Measurements from ENCODE around the gene PLAGL1. TPM values are rescaled to one million over a fixed set of nuclear protein-coding genes. Genes with fewer than 3 reads are reported as not detected.

Gene PLAGL1
- total RNA-seq, 6 experiments from 2014 or later = 22.5 to 28.8 (median 26.2) TPM

- Mint-ChIP-seq H3K27me3 (ENCODE audit: insufficient read depth) (peaks cover 39% of the 10 kb centered on the region), H3K4me1 (ENCODE audit: low read depth) (no peaks in the 10 kb centered on the region), H3K9me3 (peaks cover 23% of the 10 kb centered on the region; the same call in 1 of the 2 replicates), H3K4me3 (no peak overlapping the region), H3K36me3 (ENCODE audit: low read depth) (peaks cover 7% of the 10 kb centered on the region; the same call in 1 of the 2 replicates), H3K27ac (no peak overlapping the region)
- TF ChIP-seq CTCF (IDR thresholded peaks at IDR 0.05) = no peak
- no peak for DNase-seq
Measured at GRCh38 chr6:143911028-143911427, 97.0 kb downstream of the PLAGL1 start.

GRCh38 chr6:143902827-143903226, 105.2 kb downstream of the PLAGL1 start:
- peaks cover 18% of the 10 kb centered on the region for H3K27me3 Mint-ChIP-seq (ENCODE audit: insufficient read depth)
- no peak overlapping the region for H3K4me3 Mint-ChIP-seq
- H3K36me3 Mint-ChIP-seq (ENCODE audit: low read depth) = peaks cover 4% of the 10 kb centered on the region; the same call in 1 of the 2 replicates
- H3K27ac Mint-ChIP-seq = no peak overlapping the region
- H3K4me1 Mint-ChIP-seq (ENCODE audit: low read depth) = no peaks in the 10 kb centered on the region
- H3K9me3 Mint-ChIP-seq = peaks cover 5% of the 10 kb centered on the region; the same call in 1 of the 2 replicates
- DNase-seq = no peak
- no peak for TF ChIP-seq CTCF (IDR thresholded peaks at IDR 0.05)

- no peak for DNase-seq
- Mint-ChIP-seq H3K27me3 (ENCODE audit: insufficient read depth) (peaks cover 21% of the 10 kb centered on the region), H3K36me3 (ENCODE audit: low read depth) (peaks cover 4% of the 10 kb centered on the region; the same call in 1 of the 2 replicates), H3K27ac (no peak overlapping the region), H3K4me3 (no peak overlapping the region), H3K9me3 (peaks cover 5% of the 10 kb centered on the region; the same call in 1 of the 2 replicates), H3K4me1 (ENCODE audit: low read depth) (no peaks in the 10 kb centered on the region)
- TF ChIP-seq CTCF (IDR thresholded peaks at IDR 0.05) = no peak
Measured at GRCh38 chr6:143901885-143902750, 105.9 kb downstream of the PLAGL1 start.

GRCh38 chr6:143900358-143900757, 107.7 kb downstream of the PLAGL1 start:
- DNase-seq = no peak
- Mint-ChIP-seq H3K9me3 (peaks cover 5% of the 10 kb centered on the region; the same call in 1 of the 2 replicates), H3K27ac (no peak overlapping the region), H3K27me3 (ENCODE audit: insufficient read depth) (peaks cover 16% of the 10 kb centered on the region), H3K4me3 (no peak overlapping the region), H3K36me3 (ENCODE audit: low read depth) (peaks cover 4% of the 10 kb centered on the region; the same call in 1 of the 2 replicates), H3K4me1 (ENCODE audit: low read depth) (no peaks in the 10 kb centered on the region)
- no peak for TF ChIP-seq CTCF (IDR thresholded peaks at IDR 0.05)

GRCh38 chr6:143896126-143896860, 111.8 kb downstream of the PLAGL1 start:
- Mint-ChIP-seq H3K4me1 (ENCODE audit: low read depth) (no peaks in the 10 kb centered on the region), H3K27ac (no peak overlapping the region), H3K36me3 (ENCODE audit: low read depth) (no peaks in the 10 kb centered on the region), H3K4me3 (no peak overlapping the region), H3K9me3 (no peaks in the 10 kb centered on the region), H3K27me3 (ENCODE audit: insufficient read depth) (peaks cover 10% of the 10 kb centered on the region)
- DNase-seq = no peak
- no peak for TF ChIP-seq CTCF (IDR thresholded peaks at IDR 0.05)

Data from HFFc6 (cell line).